Activated CD8-positive, alpha-beta memory T cell treated with anti-CD3 and anti-CD28 coated beads, Interleukin-2, amount 50 U/mL, for 4 hours (primary cell): ENCODE measurements around the gene BTG4.
A peak's percentile ranks its signal among the peaks of the same experiment; 100 is the strongest.

Source experiments
- DNase-seq: peaks from one replicate; pipeline ENCODE4 v3.0.0-alpha.2; 2020

Gene BTG4

DNA sequence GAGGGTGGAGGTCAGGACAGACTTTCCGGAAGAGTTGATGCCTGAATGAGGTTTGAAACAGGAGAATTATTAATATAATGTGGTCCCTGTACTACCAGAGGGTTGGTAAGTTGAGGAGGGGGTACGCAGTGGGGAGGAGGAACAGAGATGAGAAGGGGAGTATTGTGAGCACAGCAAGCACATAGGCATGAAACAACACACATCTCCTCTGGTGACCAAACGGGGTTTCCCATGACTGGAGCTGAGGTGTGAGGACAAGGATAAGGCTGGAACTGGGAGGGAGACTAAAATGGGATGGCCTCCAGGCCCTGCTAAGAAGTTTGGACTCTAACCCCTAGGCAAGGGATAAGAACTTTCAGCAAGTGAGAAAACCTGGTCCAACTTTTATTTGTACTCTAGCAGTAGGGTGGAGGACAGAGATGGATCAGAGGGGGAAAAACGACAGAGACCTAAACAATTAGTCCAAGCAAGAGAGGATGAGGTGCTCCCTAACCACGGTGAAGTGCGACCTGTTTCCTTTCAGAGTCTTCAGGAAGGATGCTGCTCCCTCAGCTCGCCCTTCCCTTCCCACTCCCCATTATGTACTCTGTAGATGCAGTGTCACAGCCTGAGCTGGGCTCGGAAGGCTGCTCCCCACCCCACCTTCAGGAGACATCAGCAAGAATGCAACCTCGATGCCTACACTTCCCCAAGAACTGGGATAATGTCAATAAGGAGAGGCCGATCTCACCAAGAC is 59.2 kb downstream of the BTG4 start:
- DNase-seq, result no peak

DNA sequence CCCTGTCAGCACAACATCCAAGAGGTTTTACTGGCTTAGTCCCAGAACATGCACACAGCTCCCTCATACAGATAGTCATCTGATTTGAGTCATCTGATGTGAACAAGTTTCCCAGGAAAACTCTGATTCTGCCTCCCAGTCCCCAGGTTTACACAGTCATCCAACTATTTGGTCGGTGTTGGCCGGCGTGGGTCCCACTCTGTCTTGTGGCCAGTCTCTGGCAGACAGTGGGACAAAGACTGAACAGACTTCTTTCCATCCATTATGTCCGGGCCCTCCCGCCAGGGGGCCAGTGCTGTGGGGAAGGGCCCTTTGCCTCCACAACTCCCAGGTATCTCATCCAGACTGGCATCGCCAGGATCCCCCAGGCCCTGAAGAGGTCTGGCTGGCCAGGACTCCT is 60.0 kb downstream of the BTG4 start:
- no peak for DNase-seq

DNA sequence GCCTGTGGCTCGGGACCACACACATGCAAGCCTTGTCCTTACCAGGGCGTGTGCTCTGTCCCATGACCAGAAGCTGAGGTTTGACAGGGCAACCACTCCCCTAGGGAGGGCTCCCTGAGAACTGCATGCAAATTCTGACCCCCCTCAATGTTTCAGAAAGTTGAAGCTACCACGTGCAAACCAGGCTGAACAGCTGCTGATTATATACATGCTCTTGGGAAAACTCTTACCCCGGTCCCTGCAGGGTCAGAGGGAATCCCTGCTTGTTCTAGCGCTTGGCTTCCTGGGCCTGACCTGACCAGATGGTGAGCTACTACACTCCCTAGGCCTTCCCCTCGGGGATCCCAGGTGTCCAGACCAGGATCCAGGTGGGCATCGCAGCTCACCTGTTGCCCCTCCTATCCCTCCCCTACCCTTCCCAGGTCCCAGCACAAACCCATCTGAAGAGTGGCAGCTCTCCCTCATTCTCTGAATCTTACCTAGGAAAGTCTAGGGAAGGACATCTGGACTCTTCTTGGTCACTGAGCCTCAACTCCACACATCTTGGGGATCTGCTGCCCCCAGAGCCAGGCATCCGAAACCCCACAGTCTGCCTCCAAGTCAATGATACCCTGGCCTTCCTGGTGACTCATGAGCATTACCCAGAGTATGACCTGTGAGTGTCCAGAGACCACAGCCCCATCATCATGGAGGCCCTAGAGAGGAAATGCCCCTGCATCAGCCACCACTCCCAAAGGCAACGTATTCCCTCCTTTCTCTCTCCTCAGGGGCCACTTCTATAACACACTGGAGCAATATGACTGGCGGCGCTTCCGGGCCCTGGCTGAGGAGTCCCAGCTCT is 61.5 kb downstream of the BTG4 start:
- no peak for DNase-seq

DNA sequence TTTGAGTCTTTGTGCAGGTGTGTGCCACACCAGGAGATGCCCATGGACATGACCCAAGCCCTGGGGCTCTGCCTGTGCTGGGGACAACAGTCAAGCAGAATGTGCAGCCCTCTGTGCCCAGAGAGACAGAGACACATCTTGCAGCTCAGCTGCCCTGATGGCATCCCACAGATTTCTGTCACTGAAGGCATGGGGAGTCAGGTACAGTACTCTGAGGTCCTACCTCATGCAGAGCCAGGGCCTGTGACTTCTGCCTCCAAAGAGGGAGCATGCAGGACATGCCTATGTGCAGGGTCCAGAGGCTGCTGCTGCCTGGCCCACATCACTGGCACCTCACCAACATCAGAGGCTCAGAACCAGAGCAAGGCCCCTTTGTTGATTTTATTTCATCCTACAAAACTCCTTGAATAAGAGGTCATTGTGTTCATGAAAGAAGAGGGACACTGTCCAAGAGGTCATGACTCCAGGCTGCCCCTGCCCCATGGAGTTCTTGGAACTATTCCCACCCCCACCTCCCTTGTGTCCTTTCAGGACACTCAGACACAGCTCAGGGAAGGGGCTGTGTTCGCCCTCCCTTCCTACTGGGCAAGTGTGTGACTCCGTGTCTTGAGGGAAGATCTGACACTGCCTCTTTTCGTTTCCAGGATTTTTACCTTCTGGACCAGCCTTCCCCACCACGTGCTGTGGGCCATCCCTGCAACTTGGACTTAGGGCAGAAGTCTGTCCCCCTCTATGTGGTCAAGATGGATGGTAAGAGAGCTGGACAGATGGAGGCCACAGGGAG is 62.3 kb downstream of the BTG4 start:
- DNase-seq, result no peak

DNA sequence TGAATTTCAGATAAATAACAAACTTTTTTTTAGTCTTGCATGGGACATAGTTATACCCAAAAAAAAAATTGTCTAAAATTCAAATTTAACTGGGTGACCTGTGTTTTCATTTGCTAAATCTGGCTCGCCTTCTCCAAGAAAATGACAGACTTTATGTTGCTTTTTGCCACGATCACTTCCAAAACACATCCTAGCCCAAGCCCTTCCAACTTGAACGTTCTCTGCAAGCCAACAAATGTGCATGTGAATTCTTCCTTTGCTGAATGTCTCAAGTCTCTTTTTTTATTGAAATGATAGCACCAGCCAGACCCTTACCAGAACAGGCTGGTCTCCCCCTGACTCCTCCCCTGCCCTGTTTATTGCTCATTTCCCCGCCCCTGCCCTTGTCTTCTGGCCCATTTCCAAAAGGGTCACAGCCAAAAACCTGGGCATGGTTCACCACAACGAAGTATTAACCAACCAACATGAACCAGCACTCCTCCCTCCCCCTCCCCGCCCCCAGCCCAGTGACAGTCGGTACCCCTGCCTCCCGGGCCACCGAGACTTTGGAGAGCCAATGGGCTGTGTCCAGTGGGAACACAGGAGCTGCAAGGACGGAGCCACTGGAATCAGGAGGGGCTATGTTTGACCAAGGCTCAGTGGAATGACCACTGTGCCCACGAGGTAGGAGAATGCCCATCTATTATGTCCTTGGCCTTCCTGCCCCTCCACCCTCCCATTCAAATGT is 63.2 kb downstream of the BTG4 start:
- DNase-seq, result no peak

DNA sequence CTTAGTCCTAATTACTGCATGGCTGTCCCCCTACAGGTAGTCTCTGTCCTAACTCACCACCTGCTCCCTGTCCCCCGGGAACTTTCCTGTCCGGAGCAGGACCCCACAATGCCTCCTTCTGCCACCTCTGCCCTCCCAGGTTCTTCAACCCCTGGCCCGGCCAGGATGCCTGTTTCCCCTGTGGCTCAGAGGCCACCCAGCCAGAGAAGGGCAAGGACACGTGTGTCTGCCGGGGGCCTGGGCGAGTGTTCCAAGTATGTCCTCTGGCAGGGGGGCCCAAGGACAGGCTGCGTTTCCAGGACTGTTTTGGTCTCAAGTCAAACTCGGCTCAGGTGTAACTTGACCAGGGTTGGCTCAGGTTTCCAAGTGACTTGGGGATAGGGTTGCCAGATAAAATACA is 63.8 kb downstream of the BTG4 start:
- DNase-seq, result no peak

DNA sequence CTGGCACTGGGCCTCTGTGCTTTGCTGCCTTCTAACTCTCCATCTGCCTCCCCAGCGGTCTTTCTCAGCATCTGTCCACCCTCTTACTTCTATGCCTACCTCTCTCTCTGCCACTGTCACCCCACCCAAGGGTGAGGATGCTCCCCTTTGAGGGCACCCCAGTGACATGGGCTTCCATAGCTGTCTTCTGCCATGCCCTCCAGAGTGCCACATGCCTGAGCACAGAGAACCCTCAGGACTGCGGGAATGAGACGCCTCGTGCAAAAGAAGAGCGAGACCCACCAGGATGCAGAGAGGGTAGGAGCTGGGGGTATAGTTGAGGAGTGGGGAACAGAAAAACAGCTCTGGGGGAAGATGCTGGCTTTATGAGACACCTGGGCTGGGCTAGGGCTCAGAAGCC is 64.3 kb downstream of the BTG4 start:
- no peak for DNase-seq

DNA sequence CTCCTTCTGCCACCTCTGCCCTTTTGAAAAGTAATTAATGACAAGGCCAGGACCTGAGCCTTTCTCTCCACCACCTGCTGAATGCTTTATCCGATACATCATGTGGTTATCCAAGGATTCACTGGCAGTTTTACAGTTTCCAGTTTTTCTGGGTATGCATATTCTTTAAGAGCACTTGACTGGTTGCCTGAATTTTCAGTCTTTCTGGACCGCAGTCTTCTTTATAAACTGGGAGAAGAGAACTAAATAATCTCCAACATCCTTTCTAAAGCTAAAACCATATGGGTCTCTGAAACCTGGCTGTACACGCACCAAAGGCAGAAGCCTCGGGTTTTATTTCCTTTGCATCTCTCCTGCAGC is 65.1 kb downstream of the BTG4 start:
- no peak for DNase-seq

DNA sequence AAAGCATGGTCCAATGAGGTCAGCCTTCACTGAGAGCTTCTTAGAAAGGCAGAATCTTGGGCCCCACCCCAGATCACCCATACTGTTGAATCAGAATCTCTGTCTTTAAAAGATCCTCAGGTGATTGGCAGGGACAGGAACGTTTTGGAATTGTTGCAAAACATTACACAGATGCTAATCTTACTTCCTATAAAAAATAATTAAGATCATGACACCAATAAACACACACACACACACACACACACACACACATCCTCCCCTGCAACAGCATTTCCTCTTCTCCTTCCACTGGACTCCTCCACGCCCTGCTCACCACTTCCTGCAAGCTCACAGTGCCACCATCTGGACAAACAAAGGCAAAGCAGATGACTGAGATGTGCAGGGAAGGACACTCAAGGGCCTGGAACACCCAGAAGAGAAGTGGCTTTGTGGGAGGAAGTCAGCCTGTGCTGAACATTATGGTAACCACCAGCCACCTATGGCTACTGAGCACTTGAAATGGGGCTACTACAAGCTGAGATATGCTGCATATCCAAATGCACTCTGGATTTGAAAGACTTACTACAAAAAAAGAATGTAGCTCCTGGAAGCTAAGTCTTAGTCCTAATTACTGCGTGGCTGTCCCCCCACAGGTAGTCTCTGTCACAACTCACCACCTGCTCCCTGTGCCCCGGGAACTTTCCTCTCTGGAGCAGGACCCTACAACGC is 65.6 kb downstream of the BTG4 start:
- peak; percentile 61 for DNase-seq

DNA sequence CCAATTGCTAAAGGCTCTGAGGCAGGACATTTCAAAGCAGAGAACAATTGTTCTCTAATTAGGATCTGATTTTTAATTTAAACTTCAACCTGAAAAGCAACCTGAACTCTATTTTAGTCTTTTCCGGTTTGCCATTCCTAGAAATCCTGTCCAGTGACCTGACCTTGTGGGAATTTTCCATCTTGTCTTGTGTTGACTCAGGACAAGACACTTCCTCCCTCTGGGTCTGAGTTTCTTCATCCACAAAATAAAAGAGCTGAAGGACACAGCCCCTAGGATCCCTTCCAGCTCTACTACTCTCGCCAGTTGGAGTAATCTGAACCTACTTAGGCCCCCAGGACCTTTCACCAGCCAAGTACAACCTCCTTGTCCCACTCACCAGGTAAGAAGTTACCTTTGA is 66.6 kb downstream of the BTG4 start:
- no peak for DNase-seq
